GM21576 (cell line): ENCODE data around the gene EFHC2.
"Not testable (repeated sequence)": the region's sequence is repeated elsewhere in the genome, so short reads cannot be mapped to it uniquely, and the experiment has no call there.

Experiments used
- ATAC-seq: cut with Tn5 transposase; IDR thresholded peaks from one replicate; pipeline ENCODE4 v1.9.1; 2021; ENCODE audit warnings: mild to moderate bottlenecking, moderate library complexity; ENCODE audit not compliant: unreplicated experiment

The EFHC2 gene

GRCh38 chrX:44303119-44303518 lies 40.4 kb downstream of the EFHC2 start:
- no peak for ATAC-seq

GRCh38 chrX:44299177-44299576 lies 44.3 kb downstream of the EFHC2 start:
- no peak for ATAC-seq

- ATAC-seq, result no peak
Observed at GRCh38 chrX:44291468-44292092, 51.9 kb downstream of the EFHC2 start.

- ATAC-seq, result no peak
Observed at GRCh38 chrX:44290718-44291117, 52.8 kb downstream of the EFHC2 start.

GRCh38 chrX:44282753-44283152 lies 60.7 kb downstream of the EFHC2 start:
- ATAC-seq, result no peak

- no peak for ATAC-seq
Observed at GRCh38 chrX:44280116-44280515, 63.4 kb downstream of the EFHC2 start.

- ATAC-seq, result no peak
Observed at GRCh38 chrX:44274096-44274495, 69.4 kb downstream of the EFHC2 start.

GRCh38 chrX:44267861-44268260 lies 75.6 kb downstream of the EFHC2 start:
- ATAC-seq, result no peak

GRCh38 chrX:44267116-44267515 lies 76.4 kb downstream of the EFHC2 start:
- ATAC-seq, result no peak

- no peak for ATAC-seq
Observed at GRCh38 chrX:44265559-44265958, 77.9 kb downstream of the EFHC2 start.

GRCh38 chrX:44264936-44265335 lies 78.5 kb downstream of the EFHC2 start:
- no peak for ATAC-seq

- no peak for ATAC-seq
Observed at GRCh38 chrX:44261286-44261685, 82.2 kb downstream of the EFHC2 start.

- no peak for ATAC-seq
Observed at GRCh38 chrX:44260609-44261008, 82.9 kb downstream of the EFHC2 start.

GRCh38 chrX:44255742-44256141 lies 87.7 kb downstream of the EFHC2 start:
- ATAC-seq, result not testable (repeated sequence)

GRCh38 chrX:44253575-44253942 lies 89.9 kb downstream of the EFHC2 start:
- peak; percentile 22 for ATAC-seq

GRCh38 chrX:44252688-44253574 lies 90.5 kb downstream of the EFHC2 start:
- peak; percentile 83 for ATAC-seq

GRCh38 chrX:44247468-44247867 lies 96.0 kb downstream of the EFHC2 start:
- ATAC-seq, result no peak

- ATAC-seq, result no peak
Observed at GRCh38 chrX:44246826-44247225, 96.6 kb downstream of the EFHC2 start.

GRCh38 chrX:44245733-44246132 lies 97.7 kb downstream of the EFHC2 start:
- no peak for ATAC-seq

- no peak for ATAC-seq
Observed at GRCh38 chrX:44244008-44244407, 99.5 kb downstream of the EFHC2 start.

- ATAC-seq, result no peak
Observed at GRCh38 chrX:44241546-44241945, 101.9 kb downstream of the EFHC2 start.

- ATAC-seq, result no peak
Observed at GRCh38 chrX:44240036-44240435, 103.4 kb downstream of the EFHC2 start.
